ENCODE measurements around the gene MYADML2.
"Not testable (repeated sequence)": the region's sequence is repeated elsewhere in the genome, so short reads cannot be mapped to it uniquely, and the experiment has no call there.

Gene MYADML2

DNA sequence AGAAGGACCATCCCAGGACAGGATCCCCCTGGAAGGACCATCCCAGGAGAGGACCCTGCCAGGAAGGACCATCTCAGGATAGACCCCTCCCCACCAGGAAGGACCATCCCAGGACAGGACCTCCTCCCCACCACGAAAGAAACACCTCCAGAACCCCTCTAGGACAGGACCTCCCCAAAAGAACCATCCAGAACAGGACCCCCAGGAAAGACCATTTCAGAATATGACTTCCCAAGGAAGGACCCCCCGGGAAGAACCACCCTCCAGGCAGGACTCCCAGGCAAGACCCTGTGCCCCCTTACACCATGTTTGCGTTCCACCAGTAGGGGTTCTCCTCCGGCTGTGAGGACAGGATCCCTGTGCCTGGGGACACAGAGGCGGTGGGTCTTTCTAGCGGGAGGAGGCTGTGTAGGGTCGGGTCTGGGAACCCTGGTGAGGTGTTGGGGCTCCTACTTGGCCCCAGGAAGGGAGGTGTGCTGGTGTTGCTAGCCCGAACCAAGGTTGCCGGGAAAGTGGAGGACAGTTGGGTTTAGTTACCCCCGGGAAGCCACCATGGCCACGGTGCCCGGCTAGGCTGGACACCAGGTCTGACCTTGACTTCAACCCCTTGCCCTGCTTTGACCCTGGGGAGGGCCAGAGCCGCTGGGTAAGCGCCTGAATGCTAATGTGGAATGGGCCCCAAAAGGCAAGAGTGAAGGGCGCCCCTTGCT is 11.8 kb upstream of the MYADML2 start:
- DNase-seq = no peak

DNA sequence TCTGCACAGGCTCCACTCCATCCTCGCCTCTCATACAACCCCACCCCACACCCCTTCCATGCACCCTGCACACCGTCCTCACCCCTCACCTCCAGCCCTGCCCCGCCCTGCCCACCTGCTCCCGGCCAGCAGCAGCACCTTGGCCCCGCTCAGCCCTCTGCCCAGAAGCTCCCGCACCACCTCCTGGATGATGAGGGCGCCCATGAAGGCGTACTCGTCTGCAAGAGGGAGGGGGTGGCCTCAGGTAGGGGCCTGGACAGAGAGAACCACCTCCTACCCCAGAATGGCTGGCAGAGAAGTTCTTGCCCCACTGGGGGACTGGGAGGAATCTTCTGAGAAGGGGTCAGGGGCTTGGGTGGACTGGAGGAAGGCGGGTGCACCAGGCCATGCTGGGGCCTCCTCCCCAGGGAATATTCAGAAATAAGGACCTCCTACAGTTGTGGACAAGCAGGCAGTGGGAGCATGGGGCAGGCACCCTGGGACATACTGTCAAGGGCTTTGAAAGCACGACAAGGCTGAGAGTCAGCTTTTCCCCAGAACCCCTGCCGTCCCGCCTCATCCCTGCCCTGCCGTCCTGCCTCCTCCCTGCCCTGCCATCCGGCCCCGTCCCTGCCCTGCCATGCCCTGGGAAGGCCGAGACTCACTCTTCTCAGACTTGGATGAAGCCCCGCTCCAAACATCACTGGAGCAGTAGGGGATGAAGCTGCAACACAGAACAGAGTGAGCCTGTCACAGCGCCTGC is 10.8 kb upstream of the MYADML2 start:
- no peak for DNase-seq

DNA sequence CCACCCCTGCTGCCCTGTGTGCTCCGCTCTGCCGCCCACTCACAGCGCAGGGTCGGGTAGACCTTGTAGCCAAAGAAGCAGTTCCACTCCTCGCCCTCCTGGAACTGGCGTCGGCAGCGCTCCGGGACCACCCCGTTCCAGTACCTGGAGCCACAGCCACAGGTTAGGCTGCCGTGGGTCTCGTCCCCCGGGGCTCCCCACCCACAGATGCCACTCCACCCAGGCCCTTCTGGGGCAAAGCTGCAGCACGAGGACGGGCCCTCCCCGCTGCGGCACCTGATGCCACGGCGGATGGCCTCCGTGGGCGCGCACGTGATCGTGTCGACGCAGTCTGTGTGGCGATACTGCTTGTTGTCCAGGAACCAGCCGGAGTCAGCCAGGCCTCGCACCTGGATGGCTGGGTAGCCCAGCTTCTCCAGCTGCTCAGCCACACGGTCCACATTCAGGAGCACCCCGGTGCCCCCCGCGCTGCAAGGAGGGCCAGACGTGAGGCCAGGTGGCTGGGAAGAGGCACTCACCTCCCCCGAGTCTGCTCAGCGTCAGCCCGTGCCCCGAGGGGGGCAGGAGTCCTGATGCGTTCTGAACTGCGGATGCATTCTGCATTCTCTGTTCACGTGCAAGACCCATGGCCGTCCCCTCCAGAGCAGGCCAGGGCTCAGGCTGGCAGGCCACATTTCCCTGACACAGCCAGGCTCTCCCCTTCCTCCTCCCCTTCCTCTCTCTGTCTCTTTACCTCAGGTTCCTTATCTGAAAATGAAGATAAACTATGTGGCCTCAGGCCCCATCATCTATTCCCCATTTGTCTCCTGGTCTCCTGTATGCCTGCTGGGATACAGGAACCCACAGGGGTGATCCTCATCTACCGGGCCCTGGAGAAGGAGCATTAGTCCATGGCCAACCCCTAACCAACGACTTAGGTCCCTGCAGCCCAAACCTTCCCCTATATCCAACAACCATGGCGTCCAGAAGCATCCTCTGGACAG is 9.9 kb upstream of the MYADML2 start:
- DNase-seq = no peak

DNA sequence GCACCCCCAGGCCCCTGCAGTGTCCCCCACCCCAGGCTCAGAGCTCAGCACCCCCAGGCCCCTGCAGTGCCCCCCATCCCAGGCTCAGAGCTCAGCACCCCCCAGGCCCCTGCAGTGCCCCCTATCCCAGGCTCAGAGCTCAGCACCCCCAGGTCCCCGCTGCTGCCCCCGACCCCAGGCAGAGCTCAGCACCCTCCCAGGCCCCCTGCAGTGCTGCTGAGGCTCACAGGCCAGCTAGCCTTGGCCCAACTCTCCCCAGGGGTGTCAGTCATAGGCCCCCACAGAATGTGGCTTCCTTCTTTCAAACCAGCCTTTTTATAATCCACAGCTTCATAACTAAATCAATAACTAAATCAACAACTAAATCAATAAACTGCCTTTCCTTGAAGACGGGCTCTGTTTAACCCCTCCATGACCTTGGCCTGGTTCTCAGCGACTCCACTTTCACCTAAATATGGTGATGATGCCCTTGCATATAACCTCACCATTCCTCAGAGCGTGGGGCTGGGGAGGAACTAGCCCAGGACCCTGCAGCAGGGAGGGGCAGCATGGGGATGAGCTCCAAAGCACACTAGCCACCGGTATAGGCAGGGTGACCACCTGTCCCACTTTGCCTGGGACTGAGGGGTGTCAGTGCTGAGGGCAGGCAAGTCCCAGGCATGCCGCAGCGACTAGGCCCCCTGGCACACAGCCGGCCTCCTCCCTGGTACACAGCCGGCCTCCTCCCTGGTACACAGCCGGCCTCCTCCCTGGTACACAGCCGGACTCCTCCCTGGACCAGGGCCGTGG is 8.9 kb upstream of the MYADML2 start:
- DNase-seq = no peak

DNA sequence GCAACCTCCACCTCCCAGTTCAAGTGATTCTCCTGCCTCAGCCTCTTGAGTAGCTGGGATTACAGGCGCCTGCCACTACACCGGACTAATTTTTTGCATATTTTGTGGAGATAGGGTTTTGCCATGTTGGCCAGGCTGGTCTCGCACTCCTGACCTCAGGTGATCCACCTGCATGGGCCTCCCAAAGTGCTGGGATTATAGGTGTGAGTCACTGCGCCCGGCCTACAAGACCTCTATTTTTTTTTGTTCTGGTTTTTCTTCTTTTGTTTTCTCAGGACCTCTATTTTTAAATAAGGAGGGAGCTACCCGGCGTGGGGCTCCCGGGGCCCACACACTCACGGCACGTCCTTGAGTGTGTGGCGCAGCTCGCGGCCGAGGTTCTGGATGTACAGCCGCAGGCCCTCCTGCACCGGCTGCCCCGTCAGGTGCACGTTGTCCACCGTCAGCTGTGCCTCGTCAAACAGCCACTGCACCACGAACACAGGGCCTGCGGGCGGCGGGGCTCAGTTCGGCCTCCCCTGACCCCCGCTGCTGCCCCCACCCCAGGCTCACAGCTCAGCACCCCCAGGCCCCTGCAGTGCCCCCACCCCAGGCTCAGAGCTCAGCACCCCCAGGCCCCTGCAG is 8.1 kb upstream of the MYADML2 start:
- DNase-seq = no peak

DNA sequence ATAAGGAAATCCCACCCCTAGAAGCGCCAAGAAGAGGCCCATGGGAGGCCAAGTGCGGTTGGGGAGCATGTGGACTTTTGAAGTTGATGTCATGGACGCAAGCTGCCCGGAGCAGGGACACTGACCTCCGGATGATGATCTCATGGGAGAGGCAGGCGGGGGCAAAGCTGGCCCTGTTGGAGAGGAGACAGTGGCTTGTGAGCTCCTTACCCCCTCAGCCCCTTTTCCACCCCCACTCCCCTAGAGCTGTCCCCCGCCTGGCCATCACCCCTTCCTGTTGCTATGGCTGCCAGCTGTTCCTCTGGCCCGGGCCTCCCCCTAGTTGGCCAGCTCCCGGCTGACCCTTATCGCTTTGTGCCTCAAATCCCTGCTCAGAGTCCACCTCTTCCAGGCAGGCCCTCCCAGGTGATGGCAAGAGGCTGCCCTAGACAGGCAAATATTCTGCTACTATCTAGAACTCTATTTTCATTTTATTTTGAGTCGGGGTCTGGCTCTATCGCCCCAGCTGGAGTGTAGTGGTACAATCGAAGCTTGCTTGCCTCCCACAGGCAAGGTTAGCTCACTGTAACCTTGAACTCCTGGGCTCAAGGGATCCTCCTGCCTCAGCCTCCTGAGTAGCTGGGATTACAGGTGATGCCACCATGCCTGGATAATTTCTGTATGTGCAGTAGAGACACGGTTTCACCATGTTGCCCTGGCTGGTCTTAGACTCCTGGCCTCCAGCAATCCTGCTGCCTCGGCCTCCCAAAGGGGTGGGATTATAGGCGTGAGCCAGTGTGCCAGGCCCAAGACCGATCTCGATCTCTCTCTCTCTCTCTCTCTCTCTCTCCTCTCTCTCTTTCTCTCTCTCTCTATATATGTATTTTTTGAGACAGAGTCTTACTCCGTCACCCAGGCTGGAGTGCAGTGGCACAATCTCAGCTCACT is 7.4 kb upstream of the MYADML2 start:
- DNase-seq = no peak

DNA sequence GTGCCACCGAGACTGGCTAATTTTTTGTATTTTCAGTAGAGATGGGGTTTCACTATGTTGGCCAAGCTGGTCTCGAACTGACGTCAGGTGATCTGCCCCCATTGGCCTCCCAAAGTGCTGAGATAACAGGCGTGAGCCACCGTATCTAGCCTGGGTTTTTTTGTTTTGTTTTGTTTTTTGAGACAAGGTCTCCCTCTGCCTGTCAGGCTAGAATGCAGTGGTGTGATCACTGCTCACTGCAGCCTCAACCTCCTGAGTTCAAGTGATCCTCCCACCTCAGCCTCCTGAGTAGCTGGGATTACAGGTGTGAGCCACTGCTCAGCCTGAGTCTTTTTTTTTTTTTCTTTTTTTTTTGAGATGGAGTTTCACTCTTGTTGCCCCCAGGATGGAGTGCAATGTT is 6.4 kb upstream of the MYADML2 start:
- not testable (repeated sequence) for DNase-seq

DNA sequence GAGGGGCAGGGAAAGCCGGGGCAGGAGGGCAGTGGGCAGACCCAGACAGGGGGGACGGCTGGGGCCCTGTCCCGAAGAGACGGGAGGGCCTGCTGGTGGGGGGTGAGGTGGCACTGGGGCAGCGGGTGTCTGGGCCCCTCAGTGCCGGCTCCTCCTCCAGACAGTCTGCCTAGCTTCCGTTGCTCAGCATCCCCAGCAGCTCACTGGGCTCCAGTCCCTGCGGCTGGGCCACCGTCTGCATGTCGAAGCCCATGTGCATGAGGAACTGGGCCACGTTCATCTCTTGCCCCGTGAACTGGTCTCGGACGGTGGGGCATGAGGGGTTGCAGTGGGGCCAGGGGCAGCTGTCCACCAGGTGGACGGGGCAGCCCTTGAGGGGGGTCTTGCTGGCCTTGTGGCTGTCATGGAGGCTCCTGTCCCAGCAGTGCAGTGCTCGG is 5.8 kb upstream of the MYADML2 start:
- no peak for DNase-seq

DNA sequence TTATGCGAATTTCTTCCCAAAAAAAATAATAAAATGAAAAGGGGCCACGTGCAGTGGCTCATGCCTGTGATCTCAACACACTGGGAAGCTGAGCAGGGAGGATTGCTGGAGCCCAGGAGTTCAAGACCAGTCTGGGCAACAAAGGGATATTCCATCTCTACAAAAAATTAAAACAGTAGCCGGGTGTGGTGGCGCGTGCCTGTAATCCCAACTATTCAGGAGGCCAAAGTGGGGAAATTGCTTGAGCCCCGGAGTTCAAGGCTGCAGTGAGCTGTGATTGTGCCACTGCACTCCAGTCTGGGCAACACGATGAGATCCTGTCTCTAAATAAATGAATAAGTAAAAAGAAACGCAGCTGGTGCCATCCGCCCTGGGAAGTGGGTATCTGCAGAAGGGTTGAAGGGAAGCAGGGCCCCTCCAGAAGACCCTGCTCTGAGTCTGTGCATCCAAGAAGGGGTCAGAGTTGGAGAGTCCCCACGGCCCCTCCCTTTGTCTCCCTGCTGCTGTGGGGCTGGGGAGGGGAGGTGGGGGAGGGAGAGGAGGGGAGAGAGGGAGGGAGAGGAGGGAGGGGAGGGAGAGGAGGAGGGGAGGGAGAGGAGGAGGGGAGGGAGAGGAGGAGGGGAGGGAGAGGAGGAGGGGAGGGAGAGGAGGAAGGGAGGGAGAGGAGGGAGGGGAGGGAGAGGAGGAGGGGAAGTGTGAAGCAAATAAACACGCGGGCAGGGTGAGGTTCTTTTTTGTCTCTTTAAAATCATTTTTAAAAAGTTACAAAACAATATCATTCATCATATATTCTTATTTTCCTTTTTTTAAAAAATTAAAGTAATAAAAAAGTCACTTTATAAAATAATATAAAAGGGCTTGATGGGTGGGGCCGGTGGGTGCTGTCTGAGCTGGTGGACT is 5.0 kb upstream of the MYADML2 start:
- DNase-seq = no peak

DNA sequence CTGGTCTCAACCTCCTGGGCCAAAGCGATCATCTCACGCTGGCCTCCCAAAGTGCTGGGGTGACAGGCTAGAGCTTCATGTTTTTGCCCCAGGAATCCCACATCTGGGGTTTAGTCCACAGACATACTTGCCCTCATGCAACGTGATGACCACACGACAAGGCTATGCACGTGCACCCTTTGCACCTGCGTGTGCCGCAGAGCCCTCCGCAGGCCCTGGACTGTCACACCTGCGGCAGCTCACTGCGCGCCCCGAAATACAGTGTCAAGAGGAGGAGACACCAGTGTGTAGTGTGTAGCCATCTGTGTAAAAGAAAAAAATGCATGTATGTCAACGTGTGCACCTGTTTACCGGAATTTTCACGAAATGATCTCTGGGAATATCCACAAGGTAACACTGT is 3.5 kb upstream of the MYADML2 start:
- no peak for DNase-seq

DNA sequence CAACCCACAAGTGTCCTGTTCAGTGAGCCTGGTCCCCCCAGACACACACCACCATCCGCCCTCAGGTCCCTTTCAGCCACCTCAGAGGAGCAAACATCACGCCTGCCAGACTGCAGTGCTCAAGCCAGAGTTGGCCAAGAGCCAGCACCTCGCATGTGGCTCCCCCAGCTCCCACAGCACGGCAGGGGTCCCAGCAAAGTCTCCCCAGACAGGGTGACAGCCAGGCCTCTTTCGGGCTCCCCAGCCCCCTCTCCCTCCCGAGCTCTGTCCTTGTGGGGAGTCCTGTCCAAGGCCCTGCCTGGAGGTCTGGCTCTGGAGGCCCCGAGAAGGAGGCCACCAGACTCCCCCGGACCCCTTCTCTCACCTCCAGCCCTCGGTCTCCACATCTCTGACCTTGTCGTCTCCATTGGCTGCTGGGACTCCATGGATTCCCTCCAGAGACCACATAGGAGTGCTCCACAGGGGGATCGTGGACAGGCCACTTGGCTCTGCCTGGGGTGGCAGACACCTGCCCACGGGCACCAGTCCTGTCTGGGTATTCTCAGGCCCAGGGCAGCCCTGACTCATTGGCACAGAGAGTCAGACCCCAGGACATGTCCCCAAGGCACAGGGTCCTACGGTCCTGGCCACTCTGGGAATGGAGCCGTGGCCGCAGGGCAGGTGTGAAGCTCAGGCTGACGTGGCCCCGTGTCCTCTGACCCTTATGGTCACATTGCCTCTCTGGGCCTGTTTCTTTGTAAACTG is 1.8 kb upstream of the MYADML2 start:
- DNase-seq = no peak

DNA sequence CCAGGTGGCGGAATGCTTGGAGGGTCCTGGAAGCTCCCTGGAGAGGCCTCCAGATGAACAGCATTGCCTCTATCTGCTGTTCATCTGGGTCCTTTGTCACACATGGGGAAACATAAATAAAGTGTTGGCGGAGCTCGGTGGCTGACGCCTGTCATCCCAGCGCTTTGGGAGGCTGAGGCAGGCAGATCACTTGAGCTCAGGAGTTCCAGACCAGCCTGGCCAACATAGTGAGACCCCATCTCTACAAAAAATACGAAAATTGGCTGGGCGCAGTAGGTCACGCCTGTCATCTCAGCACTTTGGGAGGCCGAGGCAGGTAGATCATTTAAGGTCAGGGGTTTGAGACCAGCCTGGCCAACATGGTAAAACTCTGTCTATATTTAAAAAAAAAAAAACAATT is 2.2 kb downstream of the MYADML2 start:
- no peak for DNase-seq

DNA sequence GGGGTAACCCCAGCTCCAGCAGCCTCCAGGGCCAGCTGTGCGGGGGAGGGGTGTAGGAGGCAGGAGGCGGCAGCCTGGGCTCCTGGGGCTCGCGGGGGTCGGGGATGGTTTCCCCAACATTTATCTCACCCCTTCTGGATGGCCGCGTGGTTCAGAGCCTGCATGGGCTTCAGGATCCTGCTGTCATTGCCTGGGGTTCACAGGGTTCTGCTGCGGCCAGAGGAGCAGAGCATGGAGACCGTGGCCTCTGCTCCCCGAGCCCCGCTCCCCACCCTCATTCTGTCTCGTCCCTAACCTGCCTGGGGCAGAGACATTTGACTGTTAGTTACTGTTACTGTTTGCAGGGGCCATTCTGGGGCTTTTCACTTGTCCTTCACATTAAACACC is 4.9 kb downstream of the MYADML2 start:
- DNase-seq = no peak

DNA sequence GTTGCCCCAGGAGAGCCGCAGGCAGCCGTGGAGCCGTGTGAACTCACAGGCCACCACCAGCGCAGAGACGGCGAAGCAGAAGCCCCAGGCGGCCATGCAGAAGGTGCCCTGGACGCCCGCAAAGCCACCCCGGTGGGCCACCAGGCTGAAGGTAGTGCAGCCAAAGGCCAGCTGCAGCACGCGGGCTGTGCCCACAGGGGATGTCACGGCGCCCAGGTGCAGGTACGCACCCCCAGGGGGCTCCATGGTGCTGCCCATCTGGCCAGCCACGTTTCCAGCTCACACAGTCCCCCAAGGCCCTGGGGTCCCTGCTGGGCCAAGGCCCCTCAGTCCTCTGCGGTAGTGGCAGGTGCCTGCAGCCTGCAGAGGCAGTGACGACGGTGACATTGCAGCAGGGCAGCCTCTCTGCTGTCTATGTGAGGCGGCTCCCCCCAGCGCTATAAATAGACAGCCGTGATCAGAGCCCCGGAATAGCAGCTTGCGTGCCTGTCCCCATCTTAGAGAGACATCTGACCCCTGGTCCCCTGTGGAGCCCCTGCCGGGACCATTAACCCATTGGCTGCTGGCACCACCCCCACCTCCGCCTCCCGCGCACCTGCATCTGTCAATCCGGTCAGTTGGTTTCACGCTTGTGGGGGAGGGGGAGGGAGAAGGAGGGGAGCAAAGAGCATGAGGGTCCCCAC is 5.4 kb downstream of the MYADML2 start:
- no peak for DNase-seq

DNA sequence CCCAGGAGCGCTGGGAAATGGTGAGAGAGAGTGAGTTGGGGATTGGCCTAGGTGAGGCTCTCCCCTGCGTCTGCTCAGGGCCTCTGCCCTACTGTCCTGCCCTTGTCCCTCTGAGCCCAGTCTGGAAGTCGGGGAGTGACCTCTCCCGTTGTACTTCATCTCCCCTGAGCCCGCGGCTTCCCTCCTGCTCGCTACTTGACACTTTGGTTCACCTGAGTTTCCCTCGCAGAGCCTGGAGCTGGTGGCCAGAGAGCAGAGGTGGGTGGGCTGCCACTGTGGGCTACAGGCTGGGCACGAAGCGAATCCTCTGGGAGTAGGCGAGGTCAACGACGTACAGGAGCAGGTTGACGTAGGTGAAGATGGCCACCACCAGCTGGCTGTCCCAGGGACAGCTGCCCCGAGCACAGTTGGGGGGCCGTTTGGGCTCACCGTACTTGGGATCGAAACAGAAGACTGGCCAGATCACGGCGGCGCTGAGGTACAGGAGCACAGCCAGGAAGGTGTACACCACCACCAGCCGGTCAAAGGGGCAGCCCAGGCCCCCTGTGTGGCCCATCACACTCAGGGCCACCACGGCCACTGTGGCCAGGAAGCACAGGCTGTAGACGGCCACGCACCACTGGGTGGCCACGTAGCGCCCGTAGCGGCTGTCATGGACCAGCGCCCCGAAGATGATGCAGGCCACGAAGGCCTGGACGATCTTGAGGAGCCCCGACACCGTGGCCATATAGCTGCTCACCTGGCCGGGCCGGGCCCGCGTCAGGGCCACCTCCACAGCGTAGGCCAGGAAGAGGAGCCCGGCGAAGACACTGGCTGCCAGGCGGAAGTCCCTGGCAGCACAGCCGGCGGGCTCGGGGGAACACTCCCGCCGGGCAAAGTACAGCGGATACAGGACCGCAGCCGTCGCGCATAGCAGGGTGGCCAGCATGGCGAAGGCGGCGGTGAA is 6.2 kb downstream of the MYADML2 start:
- no peak for DNase-seq

DNA sequence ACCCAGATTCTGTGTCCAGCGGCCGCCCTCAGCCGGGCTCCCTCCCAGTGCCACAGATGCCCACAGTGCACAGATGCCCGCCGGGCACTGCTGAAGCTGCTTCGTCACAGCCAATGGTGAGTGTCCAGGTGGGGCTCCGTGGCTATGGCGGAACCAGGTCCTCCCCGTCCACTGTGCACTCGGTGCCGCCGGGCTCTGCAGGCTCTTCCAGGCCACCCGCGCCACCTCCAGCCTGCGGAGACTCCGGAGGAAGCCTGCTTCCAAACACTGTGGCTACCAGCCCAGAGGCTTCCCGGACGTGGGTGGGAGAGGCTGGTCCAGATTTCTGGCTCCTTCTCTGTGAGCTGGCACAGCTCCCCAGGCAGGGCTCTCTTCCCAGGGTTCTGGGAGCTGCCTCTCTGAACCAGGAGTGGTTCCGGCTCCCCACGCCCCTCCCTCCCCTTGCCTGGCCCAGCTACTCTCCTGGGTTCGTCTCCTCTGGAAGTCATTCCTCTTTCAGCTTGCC is 7.1 kb downstream of the MYADML2 start:
- no peak for DNase-seq

DNA sequence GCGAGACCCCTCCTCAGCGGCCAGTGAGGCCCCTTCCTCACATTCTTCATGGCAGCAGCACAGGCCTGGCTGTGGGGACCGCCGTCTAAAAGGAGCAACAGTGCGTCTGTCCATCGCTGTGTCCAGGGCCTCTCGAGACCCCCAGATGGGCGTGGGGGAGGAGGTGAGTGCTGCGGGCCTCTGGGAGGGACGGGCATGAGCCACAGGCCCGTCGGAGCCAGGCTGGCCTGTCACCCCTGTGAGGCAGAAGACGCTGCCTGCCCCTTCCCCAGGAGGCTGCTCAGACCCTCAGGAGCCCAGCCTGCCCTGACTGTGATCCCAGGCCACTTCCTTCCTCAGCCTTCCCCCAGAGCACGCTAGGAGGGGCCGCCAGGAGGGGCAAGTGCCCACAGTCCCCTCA is 7.8 kb downstream of the MYADML2 start:
- no peak for DNase-seq
